SK-N-SH treated with all-trans-retinoic acid at 6 μM for 48 hours (cell line): ENCODE results near the gene RBM33.

Experiments used
- ATAC-seq: fragments of 200-7000 bp; cut with Tn5 transposase; 3 replicates; pipeline ENCODE4 v1.9.1; 2020; ENCODE audit warnings: mild to moderate bottlenecking, moderate library complexity
- ARNTL ChIP-seq: fragments of 450-650 bp; formaldehyde crosslinking; IDR thresholded peaks from 2 replicates; pipeline ENCODE4 v1.5.0; 2020; ENCODE audit warnings: low read depth, mild to moderate bottlenecking, moderate library complexity, borderline replicate concordance
- BACH2 ChIP-seq: fragments of 250-450 bp; sonication (Bioruptor Pico); IDR thresholded peaks from 2 replicates; pipeline ENCODE4 v1.9.0; 2021; ENCODE audit warnings: mild to moderate bottlenecking, borderline replicate concordance
- CSDC2 ChIP-seq: fragments of 250-450 bp; sonication (Bioruptor Pico); IDR thresholded peaks from 2 replicates; pipeline ENCODE4 v1.5.0; 2020; ENCODE audit warnings: mild to moderate bottlenecking, moderate library complexity
- ESRRG ChIP-seq: fragments of 250-450 bp; sonication (Bioruptor Pico); IDR thresholded peaks from 2 replicates; pipeline ENCODE4 v1.6.1; 2021; ENCODE audit warnings: mild to moderate bottlenecking
- GLIS3 ChIP-seq: fragments of 250-450 bp; sonication (Bioruptor Pico); IDR thresholded peaks from 2 replicates; pipeline ENCODE4 v1.5.0; 2020; ENCODE audit warnings: mild to moderate bottlenecking, moderate library complexity
- ISL1 ChIP-seq: fragments of 250-450 bp; sonication (Bioruptor Pico); IDR thresholded peaks from 2 replicates; pipeline ENCODE4 v2.1.2; 2022; ENCODE audit warnings: mild to moderate bottlenecking, moderate library complexity
- OSR1 ChIP-seq: fragments of 250-450 bp; sonication (Bioruptor Pico); IDR thresholded peaks from 2 replicates; pipeline ENCODE4 v1.8.0; 2022; ENCODE audit warnings: moderate library complexity, mild to moderate bottlenecking, inconsistent platforms
- PPARA ChIP-seq: fragments of 250-450 bp; sonication (Bioruptor Pico); IDR thresholded peaks from 2 replicates; pipeline ENCODE4 v1.5.0; 2020; ENCODE audit warnings: mild to moderate bottlenecking, borderline replicate concordance
- RARB ChIP-seq: fragments of 250-450 bp; sonication (Bioruptor Pico); IDR thresholded peaks from 2 replicates; pipeline ENCODE4 v1.8.0; 2021; ENCODE audit warnings: mild to moderate bottlenecking, moderate library complexity
- SNAI2 ChIP-seq: fragments of 250-450 bp; sonication (Bioruptor Pico); IDR thresholded peaks from 2 replicates; pipeline ENCODE4 v1.5.0; 2020; ENCODE audit warnings: mild to moderate bottlenecking, moderate library complexity
- TCF4 ChIP-seq: fragments of 250-450 bp; sonication (Bioruptor Pico); IDR thresholded peaks from 2 replicates; pipeline ENCODE4 v1.8.0; 2021; ENCODE audit warnings: mild to moderate bottlenecking, moderate library complexity, borderline replicate concordance
- TOX ChIP-seq: fragments of 250-450 bp; sonication (Bioruptor Pico); IDR thresholded peaks from 2 replicates; pipeline ENCODE4 v1.8.0; 2021; ENCODE audit warnings: mild to moderate bottlenecking, moderate library complexity, borderline replicate concordance
- ZC3H10 ChIP-seq: fragments of 250-450 bp; sonication (Bioruptor Pico); IDR thresholded peaks from 2 replicates; pipeline ENCODE4 v1.5.1; 2021; ENCODE audit warnings: mild to moderate bottlenecking, moderate library complexity
- ZFP3 ChIP-seq: fragments of 250-450 bp; sonication (Bioruptor Pico); IDR thresholded peaks from 2 replicates; pipeline ENCODE4 v1.5.0; 2020; ENCODE audit warnings: mild to moderate bottlenecking, moderate library complexity
- ZFP30 ChIP-seq: fragments of 450-650 bp; formaldehyde crosslinking; IDR thresholded peaks from 2 replicates; pipeline ENCODE4 v1.5.0; 2022; ENCODE audit warnings: mild to moderate bottlenecking, moderate library complexity
- ZNF565 ChIP-seq: fragments of 450-650 bp; formaldehyde crosslinking; conservative IDR thresholded peaks from 2 replicates; pipeline ENCODE4 v1.5.0; 2020; ENCODE audit warnings: low read depth, mild to moderate bottlenecking, moderate library complexity
- ZNF70 ChIP-seq: fragments of 450-650 bp; formaldehyde crosslinking; IDR thresholded peaks from 2 replicates; pipeline ENCODE4 v1.5.0; 2020; ENCODE audit warnings: mild to moderate bottlenecking, moderate library complexity
- TF ChIP-seq, protein P1 (sequence below): fragments of 250-450 bp; sonication (Bioruptor Pico); IDR thresholded peaks from 2 replicates; pipeline ENCODE4 v1.8.0; 2021; ENCODE audit warnings: low read depth, mild to moderate bottlenecking, moderate library complexity, borderline replicate concordance
- TF ChIP-seq, protein P2 (sequence below): fragments of 250-450 bp; sonication (Bioruptor Pico); IDR thresholded peaks from 2 replicates; pipeline ENCODE4 v1.5.1; 2021; ENCODE audit warnings: mild to moderate bottlenecking, moderate library complexity
- TF ChIP-seq, protein P3 (sequence below): fragments of 250-450 bp; sonication (Bioruptor Pico); IDR thresholded peaks from 2 replicates; pipeline ENCODE4 v1.8.0; 2020; ENCODE audit warnings: mild to moderate bottlenecking, moderate library complexity, borderline replicate concordance
- TF ChIP-seq, protein P4 (sequence below): fragments of 250-450 bp; sonication (Bioruptor Pico); IDR thresholded peaks from 2 replicates; pipeline ENCODE4 v1.5.1; 2020; ENCODE audit warnings: low read depth, mild to moderate bottlenecking, moderate library complexity
- TF ChIP-seq, protein P5 (sequence below): fragments of 250-450 bp; sonication (Bioruptor Pico); IDR thresholded peaks from 2 replicates; pipeline ENCODE4 v1.5.0; 2020; ENCODE audit warnings: mild to moderate bottlenecking, moderate library complexity

The RBM33 gene

DNA sequence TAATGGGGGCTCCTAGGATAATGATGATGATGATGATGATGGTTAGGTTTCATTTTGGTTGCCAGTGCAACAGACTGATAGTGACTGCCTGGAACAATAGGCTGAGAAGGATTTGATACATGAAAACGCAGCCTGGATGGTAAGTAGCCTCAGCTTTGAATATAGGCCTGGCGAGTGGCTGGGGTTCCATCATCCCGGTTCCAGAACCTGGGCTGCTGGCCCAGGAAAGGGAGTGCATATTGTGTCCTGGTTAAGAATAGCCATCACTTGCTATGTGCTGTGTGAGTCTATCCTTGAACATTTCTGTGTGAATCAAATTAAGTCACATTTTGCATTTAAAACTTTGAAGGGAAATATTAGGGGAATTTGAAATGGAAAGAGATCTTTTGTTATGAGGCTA is 105.1 kb downstream of the RBM33 start:
- no peak for ATAC-seq
- TF ChIP-seq TOX (CRISPR knock-in tag) (no peak), ARNTL (CRISPR knock-in tag) (no peak)
- TF ChIP-seq, all 23 proteins: peak for 0

DNA sequence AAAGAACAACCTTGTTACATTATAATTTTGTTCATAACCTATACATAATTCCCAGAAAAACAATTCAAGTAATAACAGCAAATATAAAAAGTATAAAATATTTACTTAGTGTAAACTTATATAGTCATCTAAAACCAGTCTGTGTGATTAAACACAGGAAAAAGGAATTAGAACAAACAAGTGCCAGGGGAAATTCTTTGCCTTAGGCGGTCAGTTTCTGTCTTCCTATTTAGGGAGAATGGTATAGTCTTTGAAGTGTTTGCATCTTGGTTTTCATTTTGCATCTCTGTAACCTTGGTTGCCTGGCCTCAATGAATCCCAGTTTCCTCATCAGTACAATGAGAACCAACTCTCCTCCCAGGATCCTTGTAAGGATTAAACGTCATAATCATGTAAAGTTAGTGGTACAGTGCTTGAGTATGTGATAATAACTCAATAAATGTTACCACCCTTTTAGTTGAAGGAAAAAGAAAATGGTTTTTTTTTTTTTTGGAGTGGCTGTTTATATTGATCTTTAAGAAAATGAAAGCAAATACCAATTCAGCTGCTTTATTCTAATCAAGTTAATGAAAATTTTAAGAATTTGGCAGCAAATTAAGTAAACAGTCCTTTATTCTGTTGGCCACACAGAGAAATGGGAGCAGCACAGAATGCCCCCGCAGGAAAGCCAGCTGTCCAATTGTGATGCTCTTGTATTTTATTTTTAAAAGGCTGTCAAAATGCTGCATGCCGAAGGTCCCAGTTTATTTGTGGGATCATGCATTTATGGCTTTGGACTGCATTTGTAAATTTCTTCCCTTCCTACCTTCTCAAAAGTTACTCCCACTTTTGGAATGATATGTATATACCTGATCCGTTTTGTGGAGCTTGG is 106.0 kb downstream of the RBM33 start:
- ATAC-seq, result no peak
- TF ChIP-seq, protein P1, sequence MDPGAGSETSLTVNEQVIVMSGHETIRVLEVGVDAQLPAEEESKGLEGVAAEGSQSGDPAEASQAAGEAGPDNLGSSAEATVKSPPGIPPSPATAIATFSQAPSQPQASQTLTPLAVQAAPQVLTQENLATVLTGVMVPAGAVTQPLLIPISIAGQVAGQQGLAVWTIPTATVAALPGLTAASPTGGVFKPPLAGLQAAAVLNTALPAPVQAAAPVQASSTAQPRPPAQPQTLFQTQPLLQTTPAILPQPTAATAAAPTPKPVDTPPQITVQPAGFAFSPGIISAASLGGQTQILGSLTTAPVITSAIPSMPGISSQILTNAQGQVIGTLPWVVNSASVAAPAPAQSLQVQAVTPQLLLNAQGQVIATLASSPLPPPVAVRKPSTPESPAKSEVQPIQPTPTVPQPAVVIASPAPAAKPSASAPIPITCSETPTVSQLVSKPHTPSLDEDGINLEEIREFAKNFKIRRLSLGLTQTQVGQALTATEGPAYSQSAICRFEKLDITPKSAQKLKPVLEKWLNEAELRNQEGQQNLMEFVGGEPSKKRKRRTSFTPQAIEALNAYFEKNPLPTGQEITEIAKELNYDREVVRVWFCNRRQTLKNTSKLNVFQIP (CRISPR knock-in tag), result no peak
- TF ChIP-seq ARNTL (CRISPR knock-in tag) (no peak), ESRRG (CRISPR knock-in tag) (no peak), GLIS3 (CRISPR knock-in tag) (no peak), RARB (no peak), OSR1 (CRISPR knock-in tag) (no peak), PPARA (CRISPR knock-in tag) (no peak), CSDC2 (CRISPR knock-in tag) (no peak), TCF4 (CRISPR knock-in tag) (no peak)
- TF ChIP-seq, protein P2, sequence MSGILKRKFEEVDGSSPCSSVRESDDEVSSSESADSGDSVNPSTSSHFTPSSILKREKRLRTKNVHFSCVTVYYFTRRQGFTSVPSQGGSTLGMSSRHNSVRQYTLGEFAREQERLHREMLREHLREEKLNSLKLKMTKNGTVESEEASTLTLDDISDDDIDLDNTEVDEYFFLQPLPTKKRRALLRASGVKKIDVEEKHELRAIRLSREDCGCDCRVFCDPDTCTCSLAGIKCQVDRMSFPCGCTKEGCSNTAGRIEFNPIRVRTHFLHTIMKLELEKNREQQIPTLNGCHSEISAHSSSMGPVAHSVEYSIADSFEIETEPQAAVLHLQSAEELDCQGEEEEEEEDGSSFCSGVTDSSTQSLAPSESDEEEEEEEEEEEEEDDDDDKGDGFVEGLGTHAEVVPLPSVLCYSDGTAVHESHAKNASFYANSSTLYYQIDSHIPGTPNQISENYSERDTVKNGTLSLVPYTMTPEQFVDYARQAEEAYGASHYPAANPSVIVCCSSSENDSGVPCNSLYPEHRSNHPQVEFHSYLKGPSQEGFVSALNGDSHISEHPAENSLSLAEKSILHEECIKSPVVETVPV (CRISPR knock-in tag), result no peak
- TF ChIP-seq, protein P3, sequence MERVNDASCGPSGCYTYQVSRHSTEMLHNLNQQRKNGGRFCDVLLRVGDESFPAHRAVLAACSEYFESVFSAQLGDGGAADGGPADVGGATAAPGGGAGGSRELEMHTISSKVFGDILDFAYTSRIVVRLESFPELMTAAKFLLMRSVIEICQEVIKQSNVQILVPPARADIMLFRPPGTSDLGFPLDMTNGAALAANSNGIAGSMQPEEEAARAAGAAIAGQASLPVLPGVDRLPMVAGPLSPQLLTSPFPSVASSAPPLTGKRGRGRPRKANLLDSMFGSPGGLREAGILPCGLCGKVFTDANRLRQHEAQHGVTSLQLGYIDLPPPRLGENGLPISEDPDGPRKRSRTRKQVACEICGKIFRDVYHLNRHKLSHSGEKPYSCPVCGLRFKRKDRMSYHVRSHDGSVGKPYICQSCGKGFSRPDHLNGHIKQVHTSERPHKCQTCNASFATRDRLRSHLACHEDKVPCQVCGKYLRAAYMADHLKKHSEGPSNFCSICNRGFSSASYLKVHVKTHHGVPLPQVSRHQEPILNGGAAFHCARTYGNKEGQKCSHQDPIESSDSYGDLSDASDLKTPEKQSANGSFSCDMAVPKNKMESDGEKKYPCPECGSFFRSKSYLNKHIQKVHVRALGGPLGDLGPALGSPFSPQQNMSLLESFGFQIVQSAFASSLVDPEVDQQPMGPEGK (CRISPR knock-in tag), result no peak
- TF ChIP-seq, protein P4, sequence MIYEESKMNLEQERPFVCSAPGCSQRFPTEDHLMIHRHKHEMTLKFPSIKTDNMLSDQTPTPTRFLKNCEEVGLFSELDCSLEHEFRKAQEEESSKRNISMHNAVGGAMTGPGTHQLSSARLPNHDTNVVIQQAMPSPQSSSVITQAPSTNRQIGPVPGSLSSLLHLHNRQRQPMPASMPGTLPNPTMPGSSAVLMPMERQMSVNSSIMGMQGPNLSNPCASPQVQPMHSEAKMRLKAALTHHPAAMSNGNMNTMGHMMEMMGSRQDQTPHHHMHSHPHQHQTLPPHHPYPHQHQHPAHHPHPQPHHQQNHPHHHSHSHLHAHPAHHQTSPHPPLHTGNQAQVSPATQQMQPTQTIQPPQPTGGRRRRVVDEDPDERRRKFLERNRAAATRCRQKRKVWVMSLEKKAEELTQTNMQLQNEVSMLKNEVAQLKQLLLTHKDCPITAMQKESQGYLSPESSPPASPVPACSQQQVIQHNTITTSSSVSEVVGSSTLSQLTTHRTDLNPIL, result no peak

DNA sequence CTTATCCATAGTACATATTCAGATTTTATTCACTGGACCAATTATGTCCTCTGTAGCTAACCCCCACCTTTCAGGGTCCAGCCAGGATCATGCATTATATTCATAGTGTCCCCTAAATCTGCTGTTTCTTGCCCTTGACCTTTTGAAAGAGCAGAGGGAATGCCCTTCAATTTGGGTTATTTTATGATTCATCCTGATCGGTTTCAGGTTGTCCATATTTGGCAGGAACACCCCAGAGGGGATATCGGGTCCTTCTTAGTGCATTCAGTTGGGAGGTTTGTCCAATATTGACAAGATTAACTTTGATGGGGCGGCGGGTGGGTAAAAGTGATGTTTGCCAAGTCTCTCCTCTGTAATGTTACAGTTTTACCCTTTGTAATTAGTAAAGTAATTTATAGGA is 106.9 kb downstream of the RBM33 start:
- TF ChIP-seq ZFP30 (CRISPR knock-in tag) (no peak), ZNF565 (CRISPR knock-in tag) (no peak), ESRRG (CRISPR knock-in tag) (no peak), ZFP3 (CRISPR knock-in tag) (no peak), ARNTL (CRISPR knock-in tag) (no peak), ISL1 (CRISPR knock-in tag) (no peak), GLIS3 (CRISPR knock-in tag) (no peak), ZNF70 (CRISPR knock-in tag) (no peak), PPARA (CRISPR knock-in tag) (no peak), RARB (no peak), OSR1 (CRISPR knock-in tag) (no peak), ZC3H10 (CRISPR knock-in tag) (no peak), BACH2 (no peak), SNAI2 (CRISPR knock-in tag) (no peak)
- TF ChIP-seq, protein P5, sequence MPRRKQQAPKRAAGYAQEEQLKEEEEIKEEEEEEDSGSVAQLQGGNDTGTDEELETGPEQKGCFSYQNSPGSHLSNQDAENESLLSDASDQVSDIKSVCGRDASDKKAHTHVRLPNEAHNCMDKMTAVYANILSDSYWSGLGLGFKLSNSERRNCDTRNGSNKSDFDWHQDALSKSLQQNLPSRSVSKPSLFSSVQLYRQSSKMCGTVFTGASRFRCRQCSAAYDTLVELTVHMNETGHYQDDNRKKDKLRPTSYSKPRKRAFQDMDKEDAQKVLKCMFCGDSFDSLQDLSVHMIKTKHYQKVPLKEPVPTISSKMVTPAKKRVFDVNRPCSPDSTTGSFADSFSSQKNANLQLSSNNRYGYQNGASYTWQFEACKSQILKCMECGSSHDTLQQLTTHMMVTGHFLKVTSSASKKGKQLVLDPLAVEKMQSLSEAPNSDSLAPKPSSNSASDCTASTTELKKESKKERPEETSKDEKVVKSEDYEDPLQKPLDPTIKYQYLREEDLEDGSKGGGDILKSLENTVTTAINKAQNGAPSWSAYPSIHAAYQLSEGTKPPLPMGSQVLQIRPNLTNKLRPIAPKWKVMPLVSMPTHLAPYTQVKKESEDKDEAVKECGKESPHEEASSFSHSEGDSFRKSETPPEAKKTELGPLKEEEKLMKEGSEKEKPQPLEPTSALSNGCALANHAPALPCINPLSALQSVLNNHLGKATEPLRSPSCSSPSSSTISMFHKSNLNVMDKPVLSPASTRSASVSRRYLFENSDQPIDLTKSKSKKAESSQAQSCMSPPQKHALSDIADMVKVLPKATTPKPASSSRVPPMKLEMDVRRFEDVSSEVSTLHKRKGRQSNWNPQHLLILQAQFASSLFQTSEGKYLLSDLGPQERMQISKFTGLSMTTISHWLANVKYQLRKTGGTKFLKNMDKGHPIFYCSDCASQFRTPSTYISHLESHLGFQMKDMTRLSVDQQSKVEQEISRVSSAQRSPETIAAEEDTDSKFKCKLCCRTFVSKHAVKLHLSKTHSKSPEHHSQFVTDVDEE (CRISPR knock-in tag), result no peak
- TF ChIP-seq, protein P3 (CRISPR knock-in tag), result no peak
- TF ChIP-seq, protein P2 (CRISPR knock-in tag), result no peak
- TF ChIP-seq, protein P1 (CRISPR knock-in tag), result no peak
- TF ChIP-seq, all 23 proteins: peak for 0

More for the DNA sequence above, 106.9 kb downstream of the RBM33 start:
- ATAC-seq, result no peak
